Liver (tissue), 2 donors: ENCODE data around the gene PITPNC1.

ENCODE experiments used
- YY1 ChIP-seq: IDR thresholded peaks from 2 replicates; pipeline ENCODE4 v1.6.1; 2016; ENCODE audit warnings: antibody characterized with exemption, mild to moderate bottlenecking
- TF ChIP-seq, protein P1 (sequence below): IDR thresholded peaks from 2 replicates; pipeline ENCODE4 v1.6.1; 2016; ENCODE audit warnings: antibody characterized with exemption
- donor health status: healthy.

DNA sequence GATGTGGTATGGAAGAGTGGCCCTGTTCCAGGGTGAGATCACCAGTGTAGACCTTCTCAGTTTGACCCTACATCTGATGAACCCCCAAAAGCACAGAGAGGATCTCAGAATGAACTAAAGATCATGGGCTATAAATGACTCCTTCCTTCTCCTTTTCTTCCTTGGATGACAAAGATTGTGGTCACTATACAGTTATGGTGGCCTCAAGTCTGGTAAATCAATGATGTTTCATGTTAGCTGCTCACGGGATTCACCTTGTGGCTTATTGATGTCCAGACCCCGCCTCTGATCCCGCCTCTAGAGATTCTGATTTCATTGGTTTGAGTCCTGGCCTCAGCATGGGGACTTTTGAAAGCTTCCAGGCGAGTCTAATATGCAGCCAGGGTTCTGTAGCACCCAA, 112.2 kb downstream of the PITPNC1 start:
- TF ChIP-seq, protein P1, sequence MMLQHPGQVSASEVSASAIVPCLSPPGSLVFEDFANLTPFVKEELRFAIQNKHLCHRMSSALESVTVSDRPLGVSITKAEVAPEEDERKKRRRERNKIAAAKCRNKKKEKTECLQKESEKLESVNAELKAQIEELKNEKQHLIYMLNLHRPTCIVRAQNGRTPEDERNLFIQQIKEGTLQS: no peak
- TF ChIP-seq YY1: no peak
